ENCODE results near the gene CCL11.
"Not testable (repeated sequence)": the region's sequence is repeated elsewhere in the genome, so short reads cannot be mapped to it uniquely, and the experiment has no call there.

CCL11 gene

GRCh38 chr17:34312080-34312479 is 26.5 kb downstream of the CCL11 start:
- DNase-seq = no peak

- DNase-seq = no peak
These were observed 27.6 kb downstream of the CCL11 start for GRCh38 chr17:34313164-34313563.

- DNase-seq = no peak
These were observed 28.7 kb downstream of the CCL11 start for GRCh38 chr17:34314279-34314678.

GRCh38 chr17:34318474-34318873 is 32.9 kb downstream of the CCL11 start:
- peak; percentile 25 for DNase-seq

GRCh38 chr17:34319039-34319483 is 33.5 kb downstream of the CCL11 start, which contains the start of gene CCL8:
CCL8 (plus strand) TSS chr17:34319435; CDS start chr17:34319502, 67 bp downstream.
- no peak for DNase-seq

GRCh38 chr17:34321964-34322363 is 36.4 kb downstream of the CCL11 start:
- DNase-seq = no peak

- DNase-seq = not testable (repeated sequence)
These were observed 42.0 kb downstream of the CCL11 start for GRCh38 chr17:34327580-34327979.

GRCh38 chr17:34337701-34338100 is 52.2 kb downstream of the CCL11 start:
- DNase-seq = no peak
